ENCODE data around the gene LRIF1. TPM values are rescaled to one million over a fixed set of nuclear protein-coding genes. Genes with fewer than 3 reads are reported as not detected.

The LRIF1 gene
- total and polyA plus RNA-seq, 2 of the 4 experiments (the other 2 are of a cell fraction): 5.4 to 6.8 TPM

GRCh38 chr1:110975265-110975664 lies 11.5 kb upstream of the LRIF1 start:
- Histone ChIP-seq H3K36me3 (ENCODE audit: control insufficient read depth, insufficient read depth, low read length) (no peaks in the 10 kb centered on the region), H2BK15ac (ENCODE audit: low read depth, low read length) (no peak overlapping the region), H3K4me3 (ENCODE audit: insufficient read depth, low read depth, low read length) (no peak overlapping the region), H2AK5ac (ENCODE audit: low read depth, low read length) (no peak overlapping the region), H4K5ac (ENCODE audit: low read depth, low read length) (no peak overlapping the region), H3K79me1 (ENCODE audit: low read depth in 1 of 2, low read length in 2 of 2) (no peaks in the 10 kb centered on the region), H3K9me3 (ENCODE audit: control insufficient read depth, insufficient read depth, low read length) (no peaks in the 10 kb centered on the region), H3K4me1 (ENCODE audit: control insufficient read depth, insufficient read depth, low read length) (no peaks in the 10 kb centered on the region), H3K27me3 (ENCODE audit: control insufficient read depth, insufficient read depth, low read length) (no peaks in the 10 kb centered on the region), H2AFZ (replicated peaks; ENCODE audit: low read length, poor library complexity) (no peak overlapping the region), H3K9ac (ENCODE audit: low read depth, low read length) (no peak overlapping the region), H3K23ac (ENCODE audit: low read depth, low read length) (no peak overlapping the region), H3K9me1 (ENCODE audit: insufficient read depth, low read length) (no peaks in the 10 kb centered on the region), H2BK5ac (ENCODE audit: low read depth, low read length, poor library complexity, severe bottlenecking) (no peak overlapping the region), H3K18ac (ENCODE audit: low read depth, low read length) (no peak overlapping the region), H3K27ac (ENCODE audit: insufficient read depth, low read length) (no peak overlapping the region), H3K4ac (ENCODE audit: low read depth, low read length) (no peak overlapping the region), H4K20me1 (ENCODE audit: insufficient read depth, low read length) (no peaks in the 10 kb centered on the region), H4K8ac (ENCODE audit: low read depth in 2 of 2, low read length in 2 of 2) (no peak overlapping the region), H2BK20ac (ENCODE audit: low read depth, low read length) (no peak overlapping the region), H2BK120ac (ENCODE audit: low read depth, low read length) (no peak overlapping the region), H3K14ac (replicated peaks; ENCODE audit: low read depth, low read length) (no peak overlapping the region), H4K91ac (ENCODE audit: insufficient read depth, low read depth, low read length) (no peak overlapping the region), H3K4me2 (ENCODE audit: low read depth, low read length) (no peak overlapping the region), H2AK9ac (replicated peaks; ENCODE audit: low read depth, low read length, poor library complexity) (no peak overlapping the region), H3K56ac (ENCODE audit: extremely low read depth, insufficient read depth, low read length) (no peak overlapping the region)
- ATAC-seq (ENCODE audit: low read depth): no peak
- intact Hi-C loops (cut with micrococcal nuclease): no loop called here
- ChIA-PET CTCF (no interaction called here), POLR2A (ENCODE audit: unreplicated experiment) (no interaction called here)
- BruUV-seq (replicated peaks): no TSS peak
- in situ Hi-C loops (cut with MboI; ENCODE audit: low sequenced_read_pairs): no loop called here
- dilution Hi-C loops (cut with HindIII; ENCODE audit: low sequenced_read_pairs, unreplicated experiment): no loop called here
- TF ChIP-seq RAD21 (IDR thresholded peaks at IDR 0.05; ENCODE audit: low read length): no peak
- no peak for TF ChIP-seq POLR2A (IDR thresholded peaks at IDR 0.05; ENCODE audit: low read depth, low read length)
- no peak for TF ChIP-seq MAFK (IDR thresholded peaks at IDR 0.05; ENCODE audit: low read depth, low read length)
- no peak for TF ChIP-seq NFE2L2 (IDR thresholded peaks at IDR 0.05; ENCODE audit: low read depth, low read length)
- no peak for TF ChIP-seq RCOR1 (IDR thresholded peaks at IDR 0.05; ENCODE audit: insufficient replicate concordance, low read length)
- no peak for TF ChIP-seq BHLHE40 (IDR thresholded peaks at IDR 0.05; ENCODE audit: low read depth, low read length)
- TF ChIP-seq RFX5 (IDR thresholded peaks at IDR 0.05; ENCODE audit: low read depth, low read length): no peak
- DNase-seq: no peak
- WGBS, 2 experiments (ENCODE audit: extremely low coverage in 2 of 2, insufficient read length in 1 of 2): no CpG with 5 or more reads among the region's 1 CpG
